B cell (primary cell): Measurements from ENCODE around the gene VKORC1.
"Not testable (repeated sequence)": the region's sequence is repeated elsewhere in the genome, so short reads cannot be mapped to it uniquely, and the experiment has no call there.

Experiments
- CTCF ChIP-seq: fragments of 200-600 bp; IDR thresholded peaks from one replicate; pipeline ENCODE4 v1.8.0; 2022; ENCODE audit warnings: antibody characterized with exemption, mild to moderate bottlenecking
- EZH2 ChIP-seq: IDR thresholded peaks from 2 replicates; pipeline ENCODE4 v1.6.1; 2012; ENCODE audit warnings: borderline replicate concordance, low read depth, mild to moderate bottlenecking, moderate library complexity, low read length; ENCODE audit not compliant: insufficient read depth, poor library complexity, severe bottlenecking

- TF ChIP-seq CTCF, EZH2: not testable (repeated sequence)
These were observed 42.4 kb upstream of the VKORC1 start for GRCh38 chr16:31136822-31137499.
